Neural crest cell (in vitro differentiated cells): ENCODE data around the gene MSMB. TPM values are rescaled to one million over a fixed set of nuclear protein-coding genes. Genes with fewer than 3 reads are reported as not detected.

Experiments
- DNase-seq: peaks from one replicate; pipeline ENCODE4 v3.0.0; 2021; ENCODE audit warnings: low read depth, mixed read lengths, low spot score
- H3K27ac Mint-ChIP-seq: one replicate; pipeline ENCODE4 v1.8.0; 2021; ENCODE audit warnings: mild to moderate bottlenecking, mixed read lengths; ENCODE audit not compliant: unreplicated experiment
- H3K27me3 Mint-ChIP-seq: 2 replicates; pipeline ENCODE4 v1.8.0; 2021; ENCODE audit warnings: low read depth, mild to moderate bottlenecking, mixed read lengths
- H3K36me3 Mint-ChIP-seq: 2 replicates; pipeline ENCODE4 v1.8.0; 2021; ENCODE audit warnings: low read depth, mild to moderate bottlenecking, mixed read lengths
- H3K4me1 Mint-ChIP-seq: 2 replicates; pipeline ENCODE4 v1.8.0; 2021; ENCODE audit warnings: mixed read lengths
- H3K4me3 Mint-ChIP-seq: one replicate; pipeline ENCODE4 v1.8.0; 2021; ENCODE audit warnings: mild to moderate bottlenecking, mixed read lengths
- H3K9me3 Mint-ChIP-seq: 2 replicates; pipeline ENCODE4 v1.8.0; 2021; ENCODE audit warnings: mixed read lengths
- total RNA-seq: library from RNA; stranded (reverse); gene quantifications from 2 replicates; pipeline ENCODE4 v1.2.1, GENCODE V29; 2021
- TF ChIP-seq, protein P1 (sequence below): fragments of 200-600 bp; sonication (generic); conservative IDR thresholded peaks from 2 replicates; pipeline ENCODE4 v1.5.0; 2021; ENCODE audit warnings: antibody characterized with exemption, mild to moderate bottlenecking

Gene MSMB
- total RNA-seq, 1 donor from 2014 or later = not detected

DNA sequence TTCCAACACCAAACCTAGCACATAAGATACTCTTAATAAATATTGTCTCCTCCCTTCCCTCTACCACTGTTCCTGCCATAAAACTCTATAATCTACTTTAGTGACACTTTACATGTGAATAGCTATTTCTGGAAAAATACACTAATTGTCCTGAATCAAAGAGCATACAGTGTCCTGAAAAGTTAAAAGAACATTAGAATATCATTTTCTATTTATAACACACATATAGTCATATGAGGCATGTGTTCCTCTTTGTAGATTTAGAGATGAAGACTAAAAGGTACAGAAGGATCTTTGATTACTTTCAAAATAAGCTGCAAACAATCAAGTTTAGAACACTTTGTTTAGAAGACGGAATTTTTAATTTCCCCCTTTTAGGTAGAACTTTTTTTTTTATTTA lies 29.3 kb downstream of the MSMB start:
- H3K27me3 Mint-ChIP-seq = no peaks in the 10 kb centered on the region
- no peak for DNase-seq
- TF ChIP-seq, protein P1, sequence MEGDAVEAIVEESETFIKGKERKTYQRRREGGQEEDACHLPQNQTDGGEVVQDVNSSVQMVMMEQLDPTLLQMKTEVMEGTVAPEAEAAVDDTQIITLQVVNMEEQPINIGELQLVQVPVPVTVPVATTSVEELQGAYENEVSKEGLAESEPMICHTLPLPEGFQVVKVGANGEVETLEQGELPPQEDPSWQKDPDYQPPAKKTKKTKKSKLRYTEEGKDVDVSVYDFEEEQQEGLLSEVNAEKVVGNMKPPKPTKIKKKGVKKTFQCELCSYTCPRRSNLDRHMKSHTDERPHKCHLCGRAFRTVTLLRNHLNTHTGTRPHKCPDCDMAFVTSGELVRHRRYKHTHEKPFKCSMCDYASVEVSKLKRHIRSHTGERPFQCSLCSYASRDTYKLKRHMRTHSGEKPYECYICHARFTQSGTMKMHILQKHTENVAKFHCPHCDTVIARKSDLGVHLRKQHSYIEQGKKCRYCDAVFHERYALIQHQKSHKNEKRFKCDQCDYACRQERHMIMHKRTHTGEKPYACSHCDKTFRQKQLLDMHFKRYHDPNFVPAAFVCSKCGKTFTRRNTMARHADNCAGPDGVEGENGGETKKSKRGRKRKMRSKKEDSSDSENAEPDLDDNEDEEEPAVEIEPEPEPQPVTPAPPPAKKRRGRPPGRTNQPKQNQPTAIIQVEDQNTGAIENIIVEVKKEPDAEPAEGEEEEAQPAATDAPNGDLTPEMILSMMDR = no peak
- H3K4me1 Mint-ChIP-seq = peaks cover 5% of the 10 kb centered on the region
- no peak overlapping the region for H3K27ac Mint-ChIP-seq
- no peak overlapping the region for H3K4me3 Mint-ChIP-seq
- H3K36me3 Mint-ChIP-seq = peaks cover 12% of the 10 kb centered on the region
- no peaks in the 10 kb centered on the region for H3K9me3 Mint-ChIP-seq

DNA sequence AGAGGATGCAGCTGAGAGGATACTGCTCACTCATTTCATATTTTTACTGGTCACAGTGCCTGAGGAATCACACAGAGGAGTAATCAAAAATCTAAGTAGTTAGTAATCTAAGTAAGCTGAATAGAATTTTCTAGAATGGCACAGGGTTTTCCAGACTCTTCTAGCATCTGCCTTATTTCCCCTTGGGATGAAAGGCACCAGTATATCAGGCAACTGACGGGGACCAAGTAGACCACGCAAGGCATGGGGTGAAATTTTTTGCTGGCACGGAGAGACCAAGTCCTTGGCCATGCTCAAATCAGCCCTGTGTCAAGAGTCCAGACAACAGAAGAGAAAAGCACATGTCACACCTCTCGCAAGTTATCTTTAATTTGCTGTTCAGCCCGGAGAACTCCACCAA lies 29.9 kb downstream of the MSMB start:
- peaks cover 12% of the 10 kb centered on the region for H3K36me3 Mint-ChIP-seq
- TF ChIP-seq, protein P1 = no peak
- peaks cover 5% of the 10 kb centered on the region for H3K4me1 Mint-ChIP-seq

DNA sequence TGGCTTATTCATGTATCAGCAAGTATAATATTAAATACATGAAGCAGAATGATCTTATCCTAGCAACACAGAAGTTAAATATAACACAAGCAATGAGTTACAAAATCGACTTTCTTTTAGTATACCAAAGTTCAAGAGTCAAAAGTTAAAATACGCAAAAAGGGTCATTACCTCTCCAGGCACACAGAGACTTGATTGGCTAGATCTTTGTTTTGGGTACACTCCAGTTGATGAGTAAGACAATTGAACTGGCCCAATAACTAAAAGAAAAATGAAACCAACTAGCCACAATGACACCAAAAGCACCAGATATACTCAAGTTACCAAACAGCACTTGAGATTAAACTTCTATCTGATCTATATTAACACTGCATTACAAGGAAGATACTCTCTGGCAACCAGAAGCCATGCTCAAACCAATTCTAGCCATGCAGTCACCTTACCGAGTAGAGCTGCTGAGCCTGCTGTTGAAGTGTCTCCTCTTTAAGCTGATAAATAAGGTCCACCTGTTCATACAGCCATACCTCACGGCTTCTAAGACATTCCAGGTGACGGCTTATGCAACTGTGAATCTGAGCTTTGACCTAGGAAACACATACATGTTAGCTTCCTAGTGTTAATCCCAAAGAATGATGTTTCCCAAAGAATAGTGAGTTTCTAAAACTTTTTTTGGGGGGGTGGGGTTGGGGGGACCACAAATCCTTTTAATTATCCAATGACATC lies 31.2 kb downstream of the MSMB start:
- Mint-ChIP-seq H3K27ac (no peak overlapping the region), H3K4me1 (peaks cover 3% of the 10 kb centered on the region), H3K36me3 (peaks cover 12% of the 10 kb centered on the region), H3K4me3 (no peak overlapping the region), H3K27me3 (no peaks in the 10 kb centered on the region), H3K9me3 (no peaks in the 10 kb centered on the region)
- no peak for DNase-seq
- TF ChIP-seq, protein P1 = no peak

More for the DNA sequence above, 29.9 kb downstream of the MSMB start:
- Mint-ChIP-seq H3K27me3 (no peaks in the 10 kb centered on the region), H3K9me3 (no peaks in the 10 kb centered on the region), H3K27ac (no peak overlapping the region), H3K4me3 (no peak overlapping the region)
- no peak for DNase-seq

DNA sequence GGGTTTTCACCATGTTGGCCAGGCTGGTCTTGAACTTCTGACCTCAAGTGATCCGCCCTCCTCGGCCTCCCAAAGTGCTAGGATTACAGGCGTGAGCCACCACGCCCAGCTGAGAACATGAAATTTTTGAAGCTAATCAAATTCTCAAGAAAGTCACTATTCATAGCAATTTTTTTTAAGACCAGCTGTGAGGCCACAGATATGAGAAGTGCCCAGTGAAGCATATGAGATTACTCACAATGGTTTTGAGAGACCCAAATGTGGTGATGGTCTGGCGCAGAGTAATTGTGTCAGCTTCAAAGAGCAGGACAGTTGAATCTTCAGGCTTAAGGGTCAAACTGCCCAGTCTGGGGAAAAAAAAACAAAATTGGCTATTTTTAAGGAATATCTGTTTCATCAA lies 31.9 kb downstream of the MSMB start:
- H3K4me3 Mint-ChIP-seq = no peak overlapping the region
- peaks cover 12% of the 10 kb centered on the region for H3K36me3 Mint-ChIP-seq
- H3K27ac Mint-ChIP-seq = no peak overlapping the region
- no peaks in the 10 kb centered on the region for H3K4me1 Mint-ChIP-seq
- TF ChIP-seq, protein P1 = no peak
- no peaks in the 10 kb centered on the region for H3K9me3 Mint-ChIP-seq
- DNase-seq = no peak
- no peaks in the 10 kb centered on the region for H3K27me3 Mint-ChIP-seq

DNA sequence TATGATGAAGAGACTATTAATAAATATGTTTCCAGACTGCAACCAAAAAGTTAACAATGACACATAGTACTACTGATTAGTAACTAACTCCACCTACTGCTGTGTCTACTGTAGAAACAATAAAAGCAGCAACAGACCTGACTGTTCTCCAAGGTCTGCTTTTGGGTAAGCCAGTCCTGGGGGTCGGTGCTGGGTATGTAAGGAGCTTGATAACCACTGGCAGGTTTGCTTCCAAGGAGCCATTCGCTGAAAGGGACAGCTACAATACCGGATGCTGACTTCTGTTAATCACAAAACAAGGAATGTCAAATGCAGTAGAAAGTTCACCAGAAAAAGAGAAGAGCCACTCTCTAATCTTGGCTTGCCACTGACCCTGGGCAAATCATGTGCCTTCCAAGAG lies 33.3 kb downstream of the MSMB start:
- Mint-ChIP-seq H3K27ac (no peak overlapping the region), H3K4me1 (no peaks in the 10 kb centered on the region), H3K4me3 (no peak overlapping the region), H3K27me3 (no peaks in the 10 kb centered on the region), H3K36me3 (peaks cover 22% of the 10 kb centered on the region), H3K9me3 (no peaks in the 10 kb centered on the region)
- TF ChIP-seq, protein P1 = no peak
- no peak for DNase-seq
